Liver (tissue), 3 donors: ENCODE data around the gene TPSG1.

ENCODE experiments used
- EGR1 ChIP-seq, 2 donors: IDR thresholded peaks; 2 replicates each; pipeline ENCODE4 v1.6.1; 2016 to 2018; ENCODE audit warnings: antibody characterized with exemption in 2 of 2, low read depth in 2 of 2
- GABPA ChIP-seq, 2 donors: IDR thresholded peaks in 1 of 2; conservative IDR thresholded peaks in 1 of 2; 2 replicates each; pipeline ENCODE4 v1.6.1; 2016; ENCODE audit warnings: antibody characterized with exemption in 2 of 2, mild to moderate bottlenecking in 1 of 2, moderate library complexity in 1 of 2
- JUND ChIP-seq, 2 donors: IDR thresholded peaks; 2 replicates each; pipeline ENCODE4 v1.6.1; 2016; ENCODE audit warnings: antibody characterized with exemption in 2 of 2
- RXRA ChIP-seq, 2 donors: IDR thresholded peaks; 2 replicates each; pipeline ENCODE4 v1.6.1; 2017 to 2018; ENCODE audit warnings: antibody characterized with exemption in 2 of 2, mild to moderate bottlenecking in 1 of 2
- SP1 ChIP-seq: IDR thresholded peaks from 2 replicates; pipeline ENCODE4 v1.6.1; 2018; ENCODE audit warnings: antibody characterized with exemption, mild to moderate bottlenecking
- TAF1 ChIP-seq: conservative IDR thresholded peaks from 2 replicates; pipeline ENCODE4 v1.6.1; 2016; ENCODE audit warnings: antibody characterized with exemption, mild to moderate bottlenecking
- ZBTB33 ChIP-seq: IDR thresholded peaks from 2 replicates; pipeline ENCODE4 v1.6.1; 2016; ENCODE audit warnings: antibody characterized with exemption
- TF ChIP-seq, protein P1 (sequence below): fragments of 150-350 bp; IDR thresholded peaks from 2 replicates; pipeline ENCODE4 v1.5.1; 2017; ENCODE audit warnings: improper control_type of control experiment, low read depth, low read length; ENCODE audit not compliant: missing input control
- TF ChIP-seq, protein P2 (sequence below): IDR thresholded peaks from 2 replicates; pipeline ENCODE4 v1.6.1; 2016; ENCODE audit warnings: antibody characterized with exemption
- donor health status: healthy.
- donor health status: healthy.

DNA sequence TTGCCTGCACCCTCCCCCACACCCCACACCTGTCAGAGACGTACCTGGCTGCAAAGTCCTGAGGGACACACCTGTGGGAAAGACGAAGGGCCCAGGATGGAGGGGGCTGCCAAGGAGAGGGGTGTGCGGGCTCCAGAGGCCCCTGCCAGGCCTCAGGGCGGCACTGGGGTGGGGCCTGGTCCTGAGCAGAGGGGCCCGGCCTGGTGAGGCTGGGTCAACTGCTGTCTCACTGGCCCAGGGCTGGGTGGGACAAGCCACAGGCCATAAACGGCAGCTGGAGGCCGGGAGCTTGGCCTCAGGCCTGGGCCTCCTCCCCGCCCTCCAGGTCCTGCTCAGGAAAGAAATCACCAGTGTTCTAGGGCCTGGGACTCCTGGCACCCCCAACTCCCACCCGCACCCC, 510 bp downstream of the TPSG1 start:
- TF ChIP-seq, protein P1, sequence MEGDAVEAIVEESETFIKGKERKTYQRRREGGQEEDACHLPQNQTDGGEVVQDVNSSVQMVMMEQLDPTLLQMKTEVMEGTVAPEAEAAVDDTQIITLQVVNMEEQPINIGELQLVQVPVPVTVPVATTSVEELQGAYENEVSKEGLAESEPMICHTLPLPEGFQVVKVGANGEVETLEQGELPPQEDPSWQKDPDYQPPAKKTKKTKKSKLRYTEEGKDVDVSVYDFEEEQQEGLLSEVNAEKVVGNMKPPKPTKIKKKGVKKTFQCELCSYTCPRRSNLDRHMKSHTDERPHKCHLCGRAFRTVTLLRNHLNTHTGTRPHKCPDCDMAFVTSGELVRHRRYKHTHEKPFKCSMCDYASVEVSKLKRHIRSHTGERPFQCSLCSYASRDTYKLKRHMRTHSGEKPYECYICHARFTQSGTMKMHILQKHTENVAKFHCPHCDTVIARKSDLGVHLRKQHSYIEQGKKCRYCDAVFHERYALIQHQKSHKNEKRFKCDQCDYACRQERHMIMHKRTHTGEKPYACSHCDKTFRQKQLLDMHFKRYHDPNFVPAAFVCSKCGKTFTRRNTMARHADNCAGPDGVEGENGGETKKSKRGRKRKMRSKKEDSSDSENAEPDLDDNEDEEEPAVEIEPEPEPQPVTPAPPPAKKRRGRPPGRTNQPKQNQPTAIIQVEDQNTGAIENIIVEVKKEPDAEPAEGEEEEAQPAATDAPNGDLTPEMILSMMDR: no peak
- TF ChIP-seq GABPA (IDR thresholded peaks at IDR 0.05 in 1 of 2, conservative IDR thresholded peaks at IDR 0.05 in 1 of 2) (no peak), SP1 (no peak), TAF1 (no peak), ZBTB33 (no peak), EGR1 (IDR thresholded peaks at IDR 0.05; ENCODE audit: low read depth in 2 of 2) (no peak), JUND (IDR thresholded peaks at IDR 0.05) (no peak), RXRA (IDR thresholded peaks at IDR 0.05) (no peak)
- TF ChIP-seq, protein P2, sequence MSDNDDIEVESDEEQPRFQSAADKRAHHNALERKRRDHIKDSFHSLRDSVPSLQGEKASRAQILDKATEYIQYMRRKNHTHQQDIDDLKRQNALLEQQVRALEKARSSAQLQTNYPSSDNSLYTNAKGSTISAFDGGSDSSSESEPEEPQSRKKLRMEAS: no peak
